Umbilical cord (tissue), 2 donors: ENCODE results near the gene RNU1-3. TPM values are rescaled to one million over a fixed set of nuclear protein-coding genes. Genes with fewer than 3 reads are reported as not detected.
"Not testable (repeated sequence)": the region's sequence is repeated elsewhere in the genome, so short reads cannot be mapped to it uniquely, and the experiment has no call there.

Experiments
- DNase-seq: peaks from one replicate; pipeline ENCODE4 v3.0.0-alpha.2; 2015; ENCODE audit warnings: low spot score
- total RNA-seq: library from RNA; depleted of rRNA; stranded (reverse); fragments of >200 nt; gene quantifications from one replicate; pipeline ENCODE4 v1.2.3, GENCODE V29; 2014; ENCODE audit warnings: low replicate concordance; ENCODE audit not compliant: insufficient read depth

Gene RNU1-3
- total RNA-seq, 1 donor from 2014 or later = under 0.01 TPM

GRCh38 chr1:16639091-16640031 lies 27.4 kb downstream of the RNU1-3 start:
- not testable (repeated sequence) for DNase-seq

GRCh38 chr1:16637941-16638778 lies 28.6 kb downstream of the RNU1-3 start:
- DNase-seq = not testable (repeated sequence)

GRCh38 chr1:16636551-16637195 lies 30.1 kb downstream of the RNU1-3 start:
- DNase-seq = not testable (repeated sequence)

GRCh38 chr1:16635959-16636358 lies 30.8 kb downstream of the RNU1-3 start:
- DNase-seq = not testable (repeated sequence)

GRCh38 chr1:16633540-16634282 lies 33.0 kb downstream of the RNU1-3 start:
- not testable (repeated sequence) for DNase-seq

GRCh38 chr1:16632044-16632850 lies 34.5 kb downstream of the RNU1-3 start:
- DNase-seq = not testable (repeated sequence)

- DNase-seq = no peak
Observed at GRCh38 chr1:16631248-16632043, 35.3 kb downstream of the RNU1-3 start.

GRCh38 chr1:16630661-16631247 lies 36.0 kb downstream of the RNU1-3 start:
- DNase-seq = no peak

GRCh38 chr1:16629916-16630530 lies 36.7 kb downstream of the RNU1-3 start:
- DNase-seq = not testable (repeated sequence)

GRCh38 chr1:16628361-16629111 lies 38.2 kb downstream of the RNU1-3 start:
- no peak for DNase-seq

GRCh38 chr1:16626409-16626983 lies 40.3 kb downstream of the RNU1-3 start:
- DNase-seq = not testable (repeated sequence)

- no peak for DNase-seq
Observed at GRCh38 chr1:16625497-16626408, 41.0 kb downstream of the RNU1-3 start.

- not testable (repeated sequence) for DNase-seq
Observed at GRCh38 chr1:16623812-16624719, 42.7 kb downstream of the RNU1-3 start.

GRCh38 chr1:16623337-16623736 lies 43.4 kb downstream of the RNU1-3 start:
- DNase-seq = not testable (repeated sequence)

- DNase-seq = not testable (repeated sequence)
Observed at GRCh38 chr1:16621681-16622315, 45.0 kb downstream of the RNU1-3 start.
